ENCODE measurements around the gene GRK5.

GRK5 gene

DNA sequence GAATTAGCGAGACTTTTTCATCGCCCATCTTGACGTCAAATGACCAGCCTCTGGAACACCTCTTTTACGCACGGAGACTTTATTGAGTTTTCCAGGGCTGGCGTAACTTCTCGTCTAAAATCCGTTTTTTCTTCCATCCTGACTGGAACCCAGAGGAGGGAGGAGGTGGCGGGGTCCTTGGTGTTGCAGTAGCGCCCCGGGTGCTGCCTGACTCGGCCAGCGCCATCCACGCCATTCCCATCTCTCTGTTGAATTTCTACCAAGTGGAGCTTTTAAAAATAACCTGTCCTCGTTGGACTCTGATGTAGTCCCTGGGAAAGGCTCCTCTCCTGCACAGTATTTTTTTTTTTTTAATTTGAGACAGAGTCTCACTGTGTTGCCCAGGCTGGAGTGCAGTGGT, 179.3 kb downstream of the GRK5 start:
- H3K4me3 ChIP-seq (ENCODE audit: low read depth in 1 of 2, low read length in 1 of 2), result no peak overlapping the region
- H3K36me3 ChIP-seq, result no peaks in the 10 kb centered on the region
- no peaks in the 10 kb centered on the region for H3K9me3 ChIP-seq
- H3K27me3 ChIP-seq, result no peaks in the 10 kb centered on the region
- H3K27ac ChIP-seq, result no peak overlapping the region
- H3K4me1 ChIP-seq (ENCODE audit: control insufficient read depth in 1 of 2, insufficient read depth in 1 of 2, low read depth in 1 of 2, low read length in 1 of 2), result no peaks in the 10 kb centered on the region
- no peak for TF ChIP-seq CTCF (IDR thresholded peaks at IDR 0.05)

DNA sequence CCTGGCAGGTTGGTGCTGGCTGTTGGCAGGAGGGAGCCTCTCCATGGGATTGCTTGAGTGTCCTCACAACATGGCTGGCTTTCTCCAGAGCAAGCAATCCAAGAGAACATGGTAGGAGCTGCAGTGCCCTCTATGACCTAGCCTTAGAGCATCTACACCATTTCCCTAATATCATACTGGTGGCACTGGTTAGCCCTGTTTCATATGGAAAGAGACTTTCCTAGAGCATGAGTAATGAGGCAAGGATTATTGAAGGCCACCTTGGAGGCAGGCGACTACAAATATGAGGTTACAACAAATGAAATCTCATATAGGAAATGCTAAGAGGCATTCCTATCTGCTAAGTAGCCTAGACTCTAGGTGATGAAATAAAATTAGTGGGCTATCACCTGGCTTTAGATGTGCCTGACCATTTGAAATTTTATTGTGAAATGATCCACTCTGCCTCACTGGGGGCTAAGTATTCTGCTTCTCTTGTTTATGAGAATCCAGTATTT, 181.5 kb downstream of the GRK5 start:
- H3K4me3 ChIP-seq (ENCODE audit: low read depth in 1 of 2, low read length in 1 of 2), result no peak overlapping the region
- H3K27me3 ChIP-seq, result no peaks in the 10 kb centered on the region
- H3K36me3 ChIP-seq, result no peaks in the 10 kb centered on the region
- H3K9me3 ChIP-seq, result no peaks in the 10 kb centered on the region
- H3K27ac ChIP-seq, result no peak overlapping the region
- no peak for TF ChIP-seq CTCF (IDR thresholded peaks at IDR 0.05)
- no peaks in the 10 kb centered on the region for H3K4me1 ChIP-seq (ENCODE audit: control insufficient read depth in 1 of 2, insufficient read depth in 1 of 2, low read depth in 1 of 2, low read length in 1 of 2)

DNA sequence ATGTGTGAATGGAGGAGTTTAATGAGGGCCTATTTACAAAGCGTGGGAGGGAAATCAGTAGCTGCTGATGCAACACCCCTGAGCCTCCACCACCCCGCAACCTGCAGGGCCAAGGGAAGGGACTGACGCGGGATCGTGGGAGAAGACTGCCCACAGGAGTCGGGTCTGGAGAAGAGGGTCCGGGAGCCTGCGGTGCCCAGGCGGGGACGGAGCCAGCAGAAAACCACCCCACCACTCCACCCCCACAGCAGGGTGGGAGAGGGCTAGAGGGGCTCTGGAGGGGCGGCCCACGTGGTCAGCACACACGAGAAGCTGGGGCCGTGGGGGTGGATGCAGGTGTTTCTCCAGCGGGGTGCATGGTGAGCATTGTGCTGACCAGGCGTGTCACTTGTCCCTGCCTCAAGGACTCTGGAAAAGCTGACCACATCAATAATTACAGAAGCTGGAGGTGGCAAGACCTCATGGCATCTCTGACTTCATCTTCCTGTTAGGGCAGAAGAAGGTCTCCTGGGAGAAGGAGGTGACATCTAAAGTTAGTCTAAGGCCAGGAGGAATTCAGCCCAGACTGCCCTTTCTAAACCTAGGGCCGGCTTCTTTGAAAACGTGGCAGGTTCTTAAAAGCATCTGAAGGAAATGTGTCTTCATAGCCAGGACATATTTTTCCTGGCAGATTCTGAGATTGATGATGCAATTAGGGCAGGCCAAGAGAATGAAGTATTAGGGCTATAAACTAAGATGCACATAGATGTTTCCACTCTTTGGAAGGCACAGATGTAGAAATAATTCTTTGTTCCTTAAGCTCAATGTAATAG, 184.3 kb downstream of the GRK5 start:
- Histone ChIP-seq H3K27ac (peak overlapping the region; percentile 45), H3K27me3 (no peaks in the 10 kb centered on the region)
- TF ChIP-seq CTCF (IDR thresholded peaks at IDR 0.05), result no peak

GRCh38 chr10:119393019-119393418, 185.6 kb downstream of the GRK5 start:
- Histone ChIP-seq H3K27me3 (no peaks in the 10 kb centered on the region), H3K9me3 (no peaks in the 10 kb centered on the region), H3K4me1 (ENCODE audit: control insufficient read depth in 1 of 2, insufficient read depth in 1 of 2, low read depth in 1 of 2, low read length in 1 of 2) (peaks cover 28 to 32% of the 10 kb centered on the region in 2 experiments), H3K36me3 (no peaks in the 10 kb centered on the region), H3K4me3 (ENCODE audit: low read depth in 1 of 2, low read length in 1 of 2) (no peak overlapping the region), H3K27ac (peak overlapping the region; percentile 54)
- TF ChIP-seq CTCF (IDR thresholded peaks at IDR 0.05), result no peak

More for the DNA sequence above, 184.3 kb downstream of the GRK5 start:
- Histone ChIP-seq H3K4me1 (ENCODE audit: control insufficient read depth in 1 of 2, insufficient read depth in 1 of 2, low read depth in 1 of 2, low read length in 1 of 2) (peaks cover 21% of the 10 kb centered on the region in 2 experiments), H3K4me3 (ENCODE audit: low read depth in 1 of 2, low read length in 1 of 2) (no peak overlapping the region), H3K9me3 (no peaks in the 10 kb centered on the region), H3K36me3 (no peaks in the 10 kb centered on the region)

DNA sequence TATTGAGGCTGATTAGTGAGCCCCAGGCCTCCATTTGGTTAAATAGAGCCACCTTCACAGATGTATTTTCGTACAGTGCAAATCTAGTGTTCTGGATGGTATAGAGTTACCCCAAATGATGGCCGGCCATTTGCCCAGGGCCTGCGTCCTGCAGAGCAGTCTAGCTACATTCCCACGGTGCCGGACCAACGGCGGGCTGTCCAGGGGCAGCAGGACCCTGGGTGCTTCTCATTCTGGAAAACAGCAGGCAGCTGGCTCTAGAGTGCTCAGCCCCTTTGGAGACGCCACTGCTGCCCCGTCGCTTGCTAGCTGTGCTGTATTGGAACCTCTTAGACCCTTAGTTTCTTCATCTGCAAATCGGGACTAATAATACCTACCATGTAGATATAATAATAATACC, 186.1 kb downstream of the GRK5 start:
- H3K27me3 ChIP-seq, result no peaks in the 10 kb centered on the region
- peaks cover 28 to 32% of the 10 kb centered on the region in 2 experiments for H3K4me1 ChIP-seq (ENCODE audit: control insufficient read depth in 1 of 2, insufficient read depth in 1 of 2, low read depth in 1 of 2, low read length in 1 of 2)
- no peak for TF ChIP-seq CTCF (IDR thresholded peaks at IDR 0.05)
- no peaks in the 10 kb centered on the region for H3K9me3 ChIP-seq
- no peak overlapping the region for H3K4me3 ChIP-seq (ENCODE audit: low read depth in 1 of 2, low read length in 1 of 2)
- H3K36me3 ChIP-seq, result no peaks in the 10 kb centered on the region
- H3K27ac ChIP-seq, result peak overlapping the region; percentile 54

Measured in neutrophil (primary cell).